Activated CD4-positive, CD25-positive, alpha-beta regulatory T cell treated with anti-CD3 and anti-CD28 coated beads, Interleukin-2, amount 50 U/mL, for 24 hours (primary cell): ENCODE measurements around the gene LSS.
"Not testable (repeated sequence)": the region's sequence is repeated elsewhere in the genome, so short reads cannot be mapped to it uniquely, and the experiment has no call there.

Source experiments
- ATAC-seq, 2 donors: fragments of 150-1000 bp; cut with Tn5 transposase; one replicate each; pipeline ENCODE4 v1.10.0; 2021; ENCODE audit warnings: mild to moderate bottlenecking in 1 of 2, moderate library complexity in 1 of 2

Gene LSS

GRCh38 chr21:46151989-46152926 is 76.3 kb downstream of the LSS start:
- no peak for ATAC-seq

- no peak for ATAC-seq
Observed at GRCh38 chr21:46151261-46151988, 77.1 kb downstream of the LSS start.

- peak in 1 of 2 donors; percentile 15 for ATAC-seq
Observed at GRCh38 chr21:46150491-46151121, 78.0 kb downstream of the LSS start.

- ATAC-seq: no peak
Observed at GRCh38 chr21:46150073-46150472, 78.5 kb downstream of the LSS start.

- no peak for ATAC-seq
Observed at GRCh38 chr21:46149205-46149901, 79.2 kb downstream of the LSS start.

GRCh38 chr21:46148106-46148505 is 80.5 kb downstream of the LSS start:
- no peak for ATAC-seq

- ATAC-seq: not testable (repeated sequence)
Observed at GRCh38 chr21:46147429-46147828, 81.1 kb downstream of the LSS start.

- no peak for ATAC-seq
Observed at GRCh38 chr21:46146856-46147255, 81.7 kb downstream of the LSS start.

- no peak for ATAC-seq
Observed at GRCh38 chr21:46145840-46146691, 82.5 kb downstream of the LSS start.

GRCh38 chr21:46145159-46145839 is 83.3 kb downstream of the LSS start:
- no peak for ATAC-seq

- ATAC-seq: no peak
Observed at GRCh38 chr21:46144464-46145070, 84.0 kb downstream of the LSS start.

- no peak for ATAC-seq
Observed at GRCh38 chr21:46142582-46143473, 85.7 kb downstream of the LSS start.

- no peak for ATAC-seq
Observed at GRCh38 chr21:46141767-46142581, 86.6 kb downstream of the LSS start.

GRCh38 chr21:46140352-46141003 is 88.1 kb downstream of the LSS start:
- not testable (repeated sequence) for ATAC-seq

- ATAC-seq: no peak
Observed at GRCh38 chr21:46139686-46140085, 88.9 kb downstream of the LSS start.

GRCh38 chr21:46138383-46138970 is 90.1 kb downstream of the LSS start:
- ATAC-seq: no peak
